ENCODE data around the gene LYPD6B.

Gene LYPD6B

GRCh38 chr2:149099298-149099697 is 60.8 kb downstream of the LYPD6B start:
- Histone ChIP-seq H3K4me3 (no peak overlapping the region), H3K27ac (no peak overlapping the region)

GRCh38 chr2:149100739-149101699 is 62.5 kb downstream of the LYPD6B start:
- H3K27ac ChIP-seq = no peak overlapping the region
- H3K4me3 ChIP-seq = no peak overlapping the region

DNA sequence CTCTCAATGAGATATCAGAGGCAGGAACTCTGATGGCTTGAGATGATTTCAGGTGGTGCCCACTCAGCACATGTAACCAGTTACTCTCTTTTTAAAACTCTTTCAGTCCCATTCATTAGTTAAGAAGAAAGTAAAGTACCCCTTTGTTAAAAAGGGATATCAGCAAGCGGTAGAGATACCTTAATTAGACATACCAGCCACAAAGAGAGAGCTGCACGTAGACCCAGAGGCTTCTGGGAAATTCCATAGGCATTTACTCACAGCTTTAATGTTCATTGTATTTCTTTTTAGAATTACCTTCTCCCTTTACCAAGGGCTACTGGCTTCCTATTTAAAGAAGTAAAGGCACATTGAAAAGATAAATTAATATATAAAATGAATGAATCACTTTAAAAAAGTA is 63.3 kb downstream of the LYPD6B start:
- Histone ChIP-seq H3K4me3 (no peak overlapping the region), H3K27ac (no peak overlapping the region)

GRCh38 chr2:149103081-149103620 is 64.7 kb downstream of the LYPD6B start:
- no peak overlapping the region for H3K4me3 ChIP-seq
- no peak overlapping the region for H3K27ac ChIP-seq

GRCh38 chr2:149104221-149104620 is 65.7 kb downstream of the LYPD6B start:
- no peak overlapping the region for H3K4me3 ChIP-seq
- H3K27ac ChIP-seq = no peak overlapping the region

DNA sequence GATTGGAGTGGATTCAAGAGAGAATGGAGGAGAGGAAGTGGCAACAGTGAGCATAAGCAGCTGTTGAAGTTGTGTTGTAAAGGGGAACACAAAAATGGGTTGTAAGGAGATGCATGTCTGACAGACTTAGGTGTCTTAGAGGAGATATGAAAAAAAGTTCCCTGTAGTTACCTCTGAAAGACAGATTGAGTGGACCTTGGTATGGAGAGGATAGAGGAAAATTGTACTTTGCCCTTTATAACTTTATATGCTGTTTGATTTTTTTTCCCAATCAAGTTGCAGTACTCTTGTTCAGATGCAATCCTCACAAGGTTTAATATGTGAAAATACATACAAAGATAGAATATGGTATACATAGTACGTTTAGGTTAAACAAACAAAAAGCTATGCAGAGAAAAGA is 73.6 kb downstream of the LYPD6B start:
- Histone ChIP-seq H3K4me3 (no peak overlapping the region), H3K27ac (no peak overlapping the region)

DNA sequence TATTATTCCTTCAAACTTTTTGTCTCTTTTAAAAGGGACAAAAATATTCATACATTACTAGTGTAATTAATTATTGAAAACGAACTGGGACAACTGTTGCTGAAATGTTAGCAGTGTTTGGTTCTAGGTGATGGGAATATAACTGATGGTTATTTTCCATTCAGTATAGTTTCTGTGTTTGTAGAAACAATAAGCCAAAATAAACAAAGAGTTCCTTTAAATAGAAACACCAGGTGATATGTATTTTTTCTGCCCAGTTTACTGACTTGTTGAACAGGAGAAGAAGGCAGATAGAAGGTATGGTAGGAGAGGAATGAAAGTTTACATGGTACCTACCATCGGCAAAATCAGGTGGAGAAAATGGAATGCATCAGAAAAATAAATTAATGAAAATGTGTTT is 74.2 kb downstream of the LYPD6B start:
- Histone ChIP-seq H3K4me3 (no peak overlapping the region), H3K27ac (no peak overlapping the region)

DNA sequence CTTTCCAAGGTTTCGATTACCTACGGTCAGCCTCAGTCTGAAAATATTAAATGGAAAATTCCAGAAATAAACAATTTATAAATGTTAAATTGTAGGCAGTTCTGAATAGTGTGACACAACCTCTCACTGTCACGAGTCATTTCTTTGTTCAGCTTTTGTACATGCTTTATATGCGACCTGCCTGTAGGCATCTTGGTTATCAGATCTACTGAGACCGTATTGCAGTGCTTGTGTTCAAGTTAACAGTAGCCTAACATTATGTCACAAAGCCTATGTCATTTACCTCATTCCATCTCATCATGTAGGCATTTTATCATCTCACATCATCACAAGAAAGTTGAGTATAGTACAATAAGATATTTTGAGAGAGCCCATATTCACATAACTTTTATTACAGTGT is 77.3 kb downstream of the LYPD6B start:
- no peak overlapping the region for H3K27ac ChIP-seq
- no peak overlapping the region for H3K4me3 ChIP-seq

- Histone ChIP-seq H3K4me3 (no peak overlapping the region), H3K27ac (no peak overlapping the region)
Measured at GRCh38 chr2:149119368-149119767, 80.9 kb downstream of the LYPD6B start.

DNA sequence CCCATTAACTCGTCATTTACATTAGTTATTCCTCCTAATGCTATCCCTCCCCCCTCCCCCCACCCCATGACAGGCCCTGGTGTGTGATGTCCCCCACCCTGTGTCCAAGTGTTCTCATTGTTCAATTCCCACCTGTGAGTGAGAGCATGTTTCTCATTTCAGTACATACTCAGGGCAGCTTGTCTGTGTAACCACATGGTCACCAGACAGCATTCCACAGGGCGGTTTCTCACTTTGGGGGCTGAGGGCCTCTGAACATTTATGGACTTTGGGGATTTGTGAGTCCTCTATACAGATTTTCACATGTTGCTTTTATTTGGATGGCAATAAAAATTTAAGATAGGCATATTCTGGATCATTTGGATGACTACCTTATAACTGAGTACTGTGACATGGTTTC is 84.0 kb downstream of the LYPD6B start:
- Histone ChIP-seq H3K27ac (no peak overlapping the region), H3K4me3 (no peak overlapping the region)

GRCh38 chr2:149125031-149125725 is 86.7 kb downstream of the LYPD6B start:
- H3K4me3 ChIP-seq = no peak overlapping the region
- H3K27ac ChIP-seq = no peak overlapping the region

DNA sequence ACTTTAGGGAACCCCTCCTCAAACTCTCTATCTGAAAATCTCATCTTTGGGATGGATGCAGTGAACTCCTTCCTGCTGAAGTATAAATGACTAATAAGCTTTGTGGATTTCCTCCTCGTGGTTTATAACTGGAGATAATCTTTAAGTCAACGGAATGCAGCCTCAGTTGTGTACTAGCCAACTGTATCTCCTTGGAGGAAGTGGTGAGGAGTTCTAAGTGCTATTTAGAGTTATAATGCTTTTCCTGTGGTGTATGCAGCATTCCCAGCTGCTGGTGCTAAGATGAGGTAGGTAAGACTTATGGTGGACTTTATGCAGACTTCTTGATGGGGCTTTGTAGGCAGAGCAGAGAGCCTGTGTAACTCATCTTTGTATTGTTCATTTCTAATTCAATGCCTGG is 90.9 kb downstream of the LYPD6B start:
- Histone ChIP-seq H3K27ac (no peak overlapping the region), H3K4me3 (no peak overlapping the region)

- H3K27ac ChIP-seq = no peak overlapping the region
- no peak overlapping the region for H3K4me3 ChIP-seq
Measured at GRCh38 chr2:149132339-149132738, 93.8 kb downstream of the LYPD6B start.

GRCh38 chr2:149132901-149133300 is 94.4 kb downstream of the LYPD6B start:
- H3K4me3 ChIP-seq = no peak overlapping the region
- H3K27ac ChIP-seq = no peak overlapping the region

- Histone ChIP-seq H3K4me3 (no peak overlapping the region), H3K27ac (no peak overlapping the region)
Measured at GRCh38 chr2:149134335-149134923, 95.9 kb downstream of the LYPD6B start.

DNA sequence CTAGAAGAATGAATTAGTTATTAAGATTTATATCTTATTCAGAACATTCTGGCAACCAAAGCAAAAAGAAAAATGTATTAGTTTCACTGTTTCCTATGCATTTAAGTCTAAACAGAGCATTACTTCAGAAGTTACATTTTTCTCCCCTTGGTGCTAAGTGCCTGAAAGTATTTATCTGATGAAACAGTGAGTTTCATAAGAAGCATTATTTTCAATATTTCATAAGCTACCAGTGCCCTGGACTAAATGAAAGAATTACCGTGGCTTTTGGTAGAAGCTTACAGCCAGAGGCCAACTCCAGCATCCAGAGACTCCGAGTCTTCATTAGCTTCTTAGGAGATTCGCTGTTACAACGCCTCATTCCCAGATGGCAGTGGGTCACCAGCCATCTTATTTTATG is 97.6 kb downstream of the LYPD6B start:
- no peak overlapping the region for H3K4me3 ChIP-seq
- no peak overlapping the region for H3K27ac ChIP-seq

DNA sequence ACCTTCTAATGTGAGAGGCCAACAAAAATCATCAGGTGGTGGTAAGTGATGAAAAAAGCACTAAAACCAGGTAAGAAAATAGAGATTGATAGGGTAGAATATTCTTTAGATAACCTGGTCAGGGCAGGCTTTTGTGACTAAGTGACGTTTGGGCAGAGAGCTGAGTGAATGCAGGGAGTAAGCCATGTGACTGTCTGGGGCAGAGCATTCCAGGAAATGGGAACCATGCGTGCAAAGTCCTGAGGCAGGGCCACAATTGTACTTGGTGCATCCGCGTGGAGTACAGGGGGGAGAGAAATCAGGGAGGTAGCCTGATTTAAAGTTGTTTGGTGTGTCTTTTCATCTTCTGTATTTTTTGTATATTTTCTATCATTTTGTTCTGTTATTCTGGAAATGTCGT is 102.5 kb downstream of the LYPD6B start:
- H3K27ac ChIP-seq = no peak overlapping the region
- H3K4me3 ChIP-seq = no peak overlapping the region

DNA sequence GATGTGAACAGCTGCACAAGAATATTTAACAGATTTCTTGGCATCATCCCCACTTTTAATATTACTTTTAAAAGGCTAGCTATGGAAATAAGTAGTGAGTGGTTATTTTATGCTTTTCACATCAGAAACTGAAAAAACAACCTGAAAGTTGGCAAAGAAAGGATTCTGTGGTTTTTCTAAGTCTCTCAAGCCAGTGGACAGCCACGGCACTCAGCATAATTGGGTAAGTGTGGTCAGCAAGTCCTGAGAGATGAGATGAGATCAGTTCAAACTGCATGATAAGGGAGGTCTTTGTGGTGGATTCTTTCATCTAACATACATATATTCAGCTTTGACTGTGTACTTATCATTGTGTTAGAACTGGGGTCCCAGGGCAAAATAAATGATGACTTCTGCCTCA is 105.2 kb downstream of the LYPD6B start:
- H3K4me3 ChIP-seq = no peak overlapping the region
- H3K27ac ChIP-seq = no peak overlapping the region

GRCh38 chr2:149145314-149146295 is 107.1 kb downstream of the LYPD6B start:
- Histone ChIP-seq H3K27ac (no peak overlapping the region), H3K4me3 (no peak overlapping the region)

Measured in skin epidermis (tissue), 12 donors.